ENCODE data around the gene EME1. TPM values are rescaled to one million over a fixed set of nuclear protein-coding genes. Genes with fewer than 3 reads are reported as not detected.

The EME1 gene
- total and polyA plus RNA-seq, 2 experiments from 2014 or later: 14.4 to 15.9 TPM

- TF ChIP-seq ZNF462 (CRISPR knock-in tag; IDR thresholded peaks at IDR 0.05) (no peak), EZH2phosphoT487 (IDR thresholded peaks at IDR 0.05; ENCODE audit: unreplicated experiment) (no peak), CTCF (conservative IDR thresholded peaks at IDR 0.05; ENCODE audit: low read depth in 2 of 2) (no peak), CREB1 (CRISPR knock-in tag; IDR thresholded peaks at IDR 0.05; ENCODE audit: low read depth) (no peak), REST (IDR thresholded peaks at IDR 0.05; ENCODE audit: unreplicated experiment) (no peak), JUNB (IDR thresholded peaks at IDR 0.05; ENCODE audit: unreplicated experiment) (no peak)
Observed at GRCh38 chr17:50428831-50429424, 55.9 kb downstream of the EME1 start (continued).
